GM12891 (cell line): ENCODE data around the gene CFAP45.

Experiments
- DNase-seq: peaks from one replicate; pipeline ENCODE4 v3.0.0; 2011; ENCODE audit warnings: low spot score; ENCODE audit not compliant: insufficient read length
- FAIRE-seq: peaks from 2 replicates; lab custom pipeline; 2011; peaks lifted over from hg19 to GRCh38; lab: Jason Lieb, UNC
- PAX5 ChIP-seq: IDR thresholded peaks from 2 replicates; pipeline ENCODE4 v1.6.1; 2011; ENCODE audit warnings: low read length, moderate library complexity, mild to moderate bottlenecking; ENCODE audit not compliant: insufficient read depth, severe bottlenecking
- POLR2A ChIP-seq: IDR thresholded peaks from 2 replicates; pipeline ENCODE4 v1.6.1; 2011; ENCODE audit warnings: low read depth, low read length, control low read depth
- POLR2AphosphoS5 ChIP-seq: IDR thresholded peaks from 2 replicates; pipeline ENCODE4 v1.6.1; 2011; ENCODE audit warnings: low read depth, low read length, control low read depth
- POU2F2 ChIP-seq: IDR thresholded peaks from 2 replicates; pipeline ENCODE4 v1.6.1; 2011; ENCODE audit warnings: low read depth, mild to moderate bottlenecking, control low read depth, low read length, moderate library complexity
- SPI1 ChIP-seq: IDR thresholded peaks from 2 replicates; pipeline ENCODE4 v1.6.1; 2011; ENCODE audit warnings: low read depth, low read length, control low read depth
- TAF1 ChIP-seq: IDR thresholded peaks from 2 replicates; pipeline ENCODE4 v1.6.1; 2011; ENCODE audit warnings: low read depth, low read length, control low read depth

The CFAP45 gene

DNA sequence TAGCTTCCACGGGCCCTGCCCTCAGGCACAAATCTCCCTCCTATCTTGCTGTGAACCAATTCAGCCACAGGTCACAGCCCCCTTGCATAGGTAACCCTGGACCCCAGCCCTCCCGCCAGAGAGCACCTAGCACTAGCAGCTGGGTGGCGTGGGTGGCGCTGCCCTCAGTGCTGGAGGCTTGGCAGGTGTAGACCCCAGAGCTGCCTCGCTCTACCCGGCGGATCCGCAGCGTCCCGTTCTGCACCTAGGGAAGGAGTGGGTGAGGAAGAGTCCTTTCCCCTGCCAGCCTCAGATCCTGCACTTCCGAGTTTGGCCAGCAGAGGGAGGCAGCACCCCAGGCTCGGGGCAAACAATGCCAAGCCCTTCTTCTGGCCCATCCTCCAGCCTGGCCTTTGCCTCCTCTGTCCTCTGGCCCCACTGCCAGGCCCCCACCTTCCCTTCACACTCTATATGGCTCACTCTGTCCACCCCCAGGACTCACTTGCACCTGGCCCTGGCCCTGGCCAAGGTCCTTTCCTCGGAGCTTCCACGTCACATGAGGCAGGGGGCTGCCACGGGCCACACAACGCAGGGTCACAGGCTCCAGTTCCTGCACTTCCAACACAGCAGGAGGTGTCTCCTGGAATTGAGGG lies 36.4 kb upstream of the CFAP45 start:
- TF ChIP-seq SPI1 (peak; percentile 33; the same call in 1 of the 2 replicates), POLR2AphosphoS5 (no peak), POU2F2 (no peak)
- DNase-seq (peak; percentile 82), FAIRE-seq (peak; percentile 96)

DNA sequence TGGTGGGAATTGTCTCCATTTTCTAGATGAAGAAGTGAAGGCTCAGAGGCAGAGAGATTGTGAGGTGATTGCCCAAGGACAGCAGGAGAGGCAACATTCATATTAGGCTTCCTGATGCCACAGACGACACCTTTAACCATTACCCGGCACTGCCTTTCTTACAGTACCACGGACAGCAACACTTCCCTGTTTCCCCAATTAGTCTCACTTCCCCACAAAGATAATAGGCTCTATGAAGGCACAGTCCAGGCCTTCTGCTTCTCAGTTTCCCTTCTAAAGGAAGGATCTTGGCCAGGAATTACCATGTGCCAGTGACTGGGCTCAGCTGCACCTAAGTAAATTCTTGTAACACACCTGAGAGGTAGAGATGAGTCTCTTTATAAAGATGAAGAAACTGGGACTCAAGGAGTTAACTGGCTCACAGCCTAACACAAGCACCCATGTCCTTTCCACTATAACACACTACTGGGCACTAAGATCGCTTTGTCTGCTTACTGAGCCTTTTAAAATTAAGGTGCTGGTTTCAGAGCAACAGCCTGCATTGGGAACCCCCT lies 35.8 kb upstream of the CFAP45 start:
- FAIRE-seq = no peak
- TF ChIP-seq SPI1 (peak; percentile 52), TAF1 (no peak)
- DNase-seq = no peak

- TF ChIP-seq TAF1 = no peak
- no peak for TF ChIP-seq POU2F2
- TF ChIP-seq SPI1 = no peak
- TF ChIP-seq PAX5 = no peak
- no peak for TF ChIP-seq POLR2AphosphoS5
- TF ChIP-seq POLR2A = no peak
- FAIRE-seq (no peak), DNase-seq (no peak)
Observed at GRCh38 chr1:159935305-159935704, 35.3 kb upstream of the CFAP45 start.

DNA sequence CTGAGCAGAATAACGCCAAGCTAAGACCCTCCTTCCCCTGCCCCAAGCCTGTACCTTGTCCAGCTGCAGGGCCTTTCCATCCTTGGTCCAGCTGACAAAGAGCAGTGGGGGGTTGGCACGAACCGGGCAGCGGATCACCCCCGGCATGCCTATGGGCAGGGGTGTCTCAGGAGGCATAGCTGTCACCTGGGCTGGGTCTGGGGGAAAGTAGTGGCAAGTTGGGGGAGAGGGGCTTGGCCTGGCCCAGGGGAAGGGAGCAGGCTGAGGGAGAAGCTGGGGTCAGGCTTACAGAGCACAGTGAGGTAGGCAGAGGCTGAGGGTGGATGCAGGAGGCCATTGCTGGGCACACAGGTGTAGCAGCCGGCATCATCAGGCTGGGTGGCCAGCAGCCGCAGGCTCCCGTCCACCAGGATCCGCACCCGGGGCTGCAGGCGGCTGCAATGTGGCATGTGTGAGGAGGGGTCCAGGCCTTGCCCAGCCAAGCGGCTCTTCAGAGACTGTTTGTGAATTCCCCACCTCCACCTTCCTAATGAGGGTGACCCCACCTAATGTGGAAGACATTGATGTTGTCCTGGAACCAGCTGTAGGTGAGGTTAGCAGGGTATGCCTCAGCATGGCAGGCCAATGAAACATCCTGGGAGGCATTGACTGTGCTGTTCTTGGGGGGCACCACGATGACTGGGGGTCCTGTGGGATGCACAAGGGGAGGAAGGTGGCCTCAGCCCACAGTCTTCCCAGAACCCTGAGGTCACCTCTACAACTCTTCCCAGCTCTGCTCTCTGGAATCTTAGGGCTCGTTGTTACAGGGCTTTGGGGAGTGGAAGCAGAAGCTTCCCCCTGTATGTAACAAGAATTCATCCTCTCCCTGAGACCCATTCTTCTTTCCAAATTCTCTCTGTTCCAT lies 34.4 kb upstream of the CFAP45 start:
- TF ChIP-seq SPI1 (no peak), POLR2A (no peak), PAX5 (no peak), POU2F2 (no peak), POLR2AphosphoS5 (no peak), TAF1 (no peak)
- no peak for DNase-seq
- FAIRE-seq = no peak

GRCh38 chr1:159933347-159933746 lies 33.4 kb upstream of the CFAP45 start:
- TF ChIP-seq TAF1 = no peak
- TF ChIP-seq PAX5 = no peak
- TF ChIP-seq POLR2AphosphoS5 = no peak
- DNase-seq (no peak), FAIRE-seq (no peak)

DNA sequence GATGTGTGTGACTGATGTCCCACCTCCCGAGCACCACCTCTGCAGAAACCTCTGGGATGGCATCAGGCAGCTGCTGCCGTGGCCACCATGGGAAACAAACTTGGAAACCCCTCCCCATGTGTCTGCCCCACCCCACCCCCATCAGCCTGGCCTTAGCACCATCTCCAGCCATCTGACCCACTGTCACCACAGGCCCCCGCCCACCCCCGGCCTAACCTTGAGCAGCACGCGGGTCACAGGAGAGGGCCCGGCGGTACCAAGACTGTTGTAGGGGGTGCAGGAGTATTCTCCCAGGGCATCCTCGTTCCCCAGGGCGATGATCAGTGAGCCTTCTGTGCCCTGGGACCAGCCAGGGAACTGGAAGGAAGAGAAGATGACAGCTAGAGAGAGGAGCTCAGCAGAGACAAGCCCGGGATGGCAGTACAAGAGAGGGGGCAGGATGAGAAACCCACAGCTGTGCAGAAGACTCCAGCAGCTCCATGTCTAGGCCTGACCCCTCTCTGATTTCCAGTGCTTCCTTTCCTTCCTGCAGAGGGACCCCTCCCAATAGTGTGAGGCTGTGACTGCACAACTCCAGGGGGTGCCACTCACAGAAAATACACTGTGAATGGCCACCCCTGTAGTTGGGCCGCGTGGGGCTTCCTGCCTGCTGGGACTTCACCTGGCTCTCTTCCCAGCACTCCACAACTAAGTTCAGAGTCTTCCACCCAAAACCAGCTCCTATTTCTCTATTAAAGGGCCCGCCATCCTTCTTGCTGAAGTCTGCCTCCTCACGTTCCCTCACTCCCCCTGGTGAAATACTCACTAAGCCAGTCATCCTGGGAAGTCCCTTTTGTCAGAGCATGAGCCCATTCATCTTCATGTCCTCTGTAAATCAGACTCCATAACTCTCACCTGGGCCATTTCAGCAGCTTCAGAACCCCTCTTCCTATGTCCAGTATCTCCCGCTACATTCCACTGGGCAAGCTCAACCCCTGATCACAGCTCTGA lies 32.6 kb upstream of the CFAP45 start:
- DNase-seq (no peak), FAIRE-seq (no peak)
- TF ChIP-seq TAF1 = no peak
- no peak for TF ChIP-seq POLR2AphosphoS5
- TF ChIP-seq POLR2A = no peak
- no peak for TF ChIP-seq SPI1
- TF ChIP-seq POU2F2 = no peak

DNA sequence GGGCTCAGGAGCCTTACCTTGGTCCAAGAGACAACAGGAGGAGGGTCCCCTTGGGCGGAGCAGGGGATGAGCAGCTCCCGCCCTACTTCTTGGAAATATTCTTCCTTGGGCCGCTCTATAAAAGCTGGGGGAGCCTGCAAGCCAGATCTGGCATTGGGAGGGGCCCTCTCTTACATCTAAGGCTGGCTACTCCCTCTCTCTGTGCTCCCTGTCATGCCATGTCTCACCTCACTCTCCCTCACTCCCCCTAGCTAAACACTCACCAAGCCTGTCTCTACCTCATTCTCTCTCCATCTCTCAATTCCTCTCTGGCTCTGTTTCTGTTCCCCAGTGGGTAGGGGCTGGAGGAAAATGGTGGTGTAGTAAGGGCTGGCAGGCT lies 31.8 kb upstream of the CFAP45 start:
- TF ChIP-seq TAF1 (no peak), SPI1 (no peak), POLR2A (no peak), PAX5 (no peak), POLR2AphosphoS5 (no peak), POU2F2 (no peak)
- FAIRE-seq = no peak
- DNase-seq = no peak

GRCh38 chr1:159931101-159931794 lies 31.3 kb upstream of the CFAP45 start:
- no peak for DNase-seq
- FAIRE-seq = no peak
- no peak for TF ChIP-seq SPI1
- no peak for TF ChIP-seq TAF1
- TF ChIP-seq POLR2AphosphoS5 = no peak
- TF ChIP-seq POU2F2 = no peak
- no peak for TF ChIP-seq POLR2A
- TF ChIP-seq PAX5 = no peak

DNA sequence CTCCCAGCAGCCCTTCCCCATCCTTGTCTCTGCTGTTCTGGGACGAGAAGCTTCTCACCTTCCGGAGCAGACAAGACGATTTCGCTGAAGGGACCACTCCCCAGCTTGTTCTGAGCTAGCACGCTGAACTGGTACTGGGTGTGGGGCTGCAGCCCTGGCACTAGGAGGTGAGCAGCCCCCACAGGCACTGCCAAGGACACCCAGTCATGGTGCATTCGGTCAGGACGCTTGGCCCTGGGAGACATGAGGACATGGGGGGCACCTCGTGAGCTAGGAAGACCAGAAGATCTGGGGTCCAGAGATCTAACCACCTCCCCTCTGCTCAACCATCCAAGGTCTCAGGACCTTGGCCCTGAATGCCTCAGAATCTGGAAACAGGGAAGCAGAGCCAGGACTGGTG lies 30.7 kb upstream of the CFAP45 start:
- TF ChIP-seq POLR2AphosphoS5 (no peak), TAF1 (no peak), POU2F2 (no peak), SPI1 (no peak), PAX5 (no peak), POLR2A (no peak)
- DNase-seq (no peak), FAIRE-seq (no peak)
